ENCODE results near the gene SMG7. TPM values are rescaled to one million over a fixed set of nuclear protein-coding genes. Genes with fewer than 3 reads are reported as not detected.
A peak's percentile ranks its signal among the peaks of the same experiment; 100 is the strongest.

SMG7 gene
- total RNA-seq, 1 experiment from 2014 or later, result 107 TPM

GRCh38 chr1:183493540-183494245 lies 21.4 kb downstream of the SMG7 start:
- Mint-ChIP-seq H3K9me3 (ENCODE audit: unreplicated experiment) (no peaks in the 10 kb centered on the region), H3K27me3 (ENCODE audit: insufficient read depth, unreplicated experiment) (no peaks in the 10 kb centered on the region), H3K4me1 (ENCODE audit: insufficient read depth, unreplicated experiment) (peaks cover 13% of the 10 kb centered on the region), H3K27ac (ENCODE audit: low read depth, unreplicated experiment) (peak overlapping the region; percentile 64), H3K36me3 (ENCODE audit: insufficient read depth, unreplicated experiment) (no peaks in the 10 kb centered on the region), H3K4me3 (ENCODE audit: unreplicated experiment) (peak overlapping the region; percentile 35)
- intact Hi-C loops (cut with micrococcal nuclease), result no loop called here
- DNase-seq (ENCODE audit: unreplicated experiment), result peak; percentile 79
- ChIA-PET CTCF (interaction anchor here (1.2 kb wide), 1 partner anchor 116 kb away, joined by 4 read pairs; no protein-coding TSS in a partner anchor), POLR2A (interaction anchor here (1.0 to 2.4 kb wide), 3 partner anchors 18 to 24 kb away, joined by 4 to 7 read pairs (median 4); no protein-coding TSS in a partner anchor)
- TF ChIP-seq CTCF (IDR thresholded peaks at IDR 0.05; ENCODE audit: unreplicated experiment), result no peak
- BruUV-seq (replicated peaks), result no TSS peak

- Mint-ChIP-seq H3K9me3 (ENCODE audit: unreplicated experiment) (no peaks in the 10 kb centered on the region), H3K36me3 (ENCODE audit: insufficient read depth, unreplicated experiment) (no peaks in the 10 kb centered on the region), H3K27me3 (ENCODE audit: insufficient read depth, unreplicated experiment) (no peaks in the 10 kb centered on the region), H3K4me3 (ENCODE audit: unreplicated experiment) (no peak overlapping the region), H3K4me1 (ENCODE audit: insufficient read depth, unreplicated experiment) (peaks cover 18% of the 10 kb centered on the region), H3K27ac (ENCODE audit: low read depth, unreplicated experiment) (no peak overlapping the region)
- POLR2A ChIA-PET, result interaction anchor here (0.6 to 2.4 kb wide), 5 partner anchors 14 to 22 kb away, joined by 3 to 7 read pairs (median 3); no protein-coding TSS in a partner anchor
- BruUV-seq (replicated peaks), result no TSS peak
- intact Hi-C loops (cut with micrococcal nuclease), result no loop called here
- CTCF ChIA-PET, result interaction anchor here (1.0 to 1.1 kb wide), 2 partner anchors 15 to 18 kb away, joined by 3 to 5 read pairs; no protein-coding TSS in a partner anchor
- no peak for TF ChIP-seq CTCF (IDR thresholded peaks at IDR 0.05; ENCODE audit: unreplicated experiment)
- no peak for DNase-seq (ENCODE audit: unreplicated experiment)
These were observed 23.1 kb downstream of the SMG7 start for GRCh38 chr1:183495420-183495819.

- CTCF ChIA-PET, result interaction anchor here (1.6 kb wide), 1 partner anchor 11 kb away, joined by 4 read pairs; no protein-coding TSS in a partner anchor
- Mint-ChIP-seq H3K4me1 (ENCODE audit: insufficient read depth, unreplicated experiment) (peaks cover 22% of the 10 kb centered on the region), H3K27ac (ENCODE audit: low read depth, unreplicated experiment) (no peak overlapping the region), H3K27me3 (ENCODE audit: insufficient read depth, unreplicated experiment) (no peaks in the 10 kb centered on the region), H3K36me3 (ENCODE audit: insufficient read depth, unreplicated experiment) (no peaks in the 10 kb centered on the region), H3K9me3 (ENCODE audit: unreplicated experiment) (no peaks in the 10 kb centered on the region), H3K4me3 (ENCODE audit: unreplicated experiment) (no peak overlapping the region)
- intact Hi-C loops (cut with micrococcal nuclease), result no loop called here
- no TSS peak for BruUV-seq (replicated peaks)
- DNase-seq (ENCODE audit: unreplicated experiment), result no peak
- TF ChIP-seq CTCF (IDR thresholded peaks at IDR 0.05; ENCODE audit: unreplicated experiment), result no peak
- POLR2A ChIA-PET, result interaction anchor here (0.9 to 1.7 kb wide), 6 partner anchors 12 to 26 kb away, joined by 3 to 6 read pairs (median 4); no protein-coding TSS in a partner anchor
These were observed 24.9 kb downstream of the SMG7 start for GRCh38 chr1:183497218-183497617.

GRCh38 chr1:183498342-183498991 lies 26.2 kb downstream of the SMG7 start:
- Mint-ChIP-seq H3K27me3 (ENCODE audit: insufficient read depth, unreplicated experiment) (no peaks in the 10 kb centered on the region), H3K36me3 (ENCODE audit: insufficient read depth, unreplicated experiment) (no peaks in the 10 kb centered on the region), H3K27ac (ENCODE audit: low read depth, unreplicated experiment) (no peak overlapping the region), H3K9me3 (ENCODE audit: unreplicated experiment) (no peaks in the 10 kb centered on the region), H3K4me3 (ENCODE audit: unreplicated experiment) (no peak overlapping the region), H3K4me1 (ENCODE audit: insufficient read depth, unreplicated experiment) (peaks cover 18% of the 10 kb centered on the region)
- no TSS peak for BruUV-seq (replicated peaks)
- DNase-seq (ENCODE audit: unreplicated experiment), result no peak
- POLR2A ChIA-PET, result interaction anchor here (0.6 to 1.5 kb wide), 4 partner anchors 9 to 24 kb away, joined by 3 to 5 read pairs (median 3); no protein-coding TSS in a partner anchor
- no peak for TF ChIP-seq CTCF (IDR thresholded peaks at IDR 0.05; ENCODE audit: unreplicated experiment)
- intact Hi-C loops (cut with micrococcal nuclease), result no loop called here
- CTCF ChIA-PET, result interaction anchor here (0.5 to 0.9 kb wide), 2 partner anchors 11 to 215 kb away, joined by 3 to 4 read pairs; no protein-coding TSS in a partner anchor
